ENCODE results near the gene ANKDD1A. TPM values are rescaled to one million over a fixed set of nuclear protein-coding genes. Genes with fewer than 3 reads are reported as not detected.
A peak's percentile ranks its signal among the peaks of the same experiment; 100 is the strongest.

The ANKDD1A gene
- total RNA-seq, 1 donor from 2014 or later = 17.7 TPM

- Histone ChIP-seq H3K4me3 (no peak overlapping the region), H3K27ac (no peak overlapping the region), H3K36me3 (no peaks in the 10 kb centered on the region), H3K9me3 (no peaks in the 10 kb centered on the region), H3K4me1 (peaks cover 24% of the 10 kb centered on the region), H3K27me3 (no peaks in the 10 kb centered on the region)
- intact Hi-C loops (cut with DNase I) = no loop called here
- TF ChIP-seq POLR2AphosphoS5 (IDR thresholded peaks at IDR 0.05; ENCODE audit: insufficient read depth in 1 of 2, low read depth in 1 of 2) = no peak
- no peak for TF ChIP-seq POLR2A (IDR thresholded peaks at IDR 0.05)
- TF ChIP-seq CTCF (IDR thresholded peaks at IDR 0.05) = no peak
- DNase-seq (ENCODE audit: extremely low spot score in 2 of 2) = no peak
These were observed 27.0 kb upstream of the ANKDD1A start for GRCh38 chr15:64884679-64885078.

GRCh38 chr15:64888336-64888735, 23.4 kb upstream of the ANKDD1A start:
- H3K4me1 ChIP-seq = peaks cover 22% of the 10 kb centered on the region
- H3K27ac ChIP-seq = no peak overlapping the region
- intact Hi-C loops (cut with DNase I) = no loop called here
- DNase-seq (ENCODE audit: extremely low spot score in 2 of 2) = no peak
- H3K4me3 ChIP-seq = no peak overlapping the region
- H3K27me3 ChIP-seq = no peaks in the 10 kb centered on the region
- H3K36me3 ChIP-seq = no peaks in the 10 kb centered on the region
- TF ChIP-seq POLR2A (IDR thresholded peaks at IDR 0.05) (no peak), CTCF (IDR thresholded peaks at IDR 0.05) (no peak), POLR2AphosphoS5 (IDR thresholded peaks at IDR 0.05; ENCODE audit: insufficient read depth in 1 of 2, low read depth in 1 of 2) (no peak)
- H3K9me3 ChIP-seq = no peaks in the 10 kb centered on the region

- H3K36me3 ChIP-seq = no peaks in the 10 kb centered on the region
- TF ChIP-seq POLR2AphosphoS5 (IDR thresholded peaks at IDR 0.05; ENCODE audit: insufficient read depth in 1 of 2, low read depth in 1 of 2) (no peak), CTCF (IDR thresholded peaks at IDR 0.05) (no peak), POLR2A (IDR thresholded peaks at IDR 0.05) (no peak)
- H3K27me3 ChIP-seq = no peaks in the 10 kb centered on the region
- no peak for DNase-seq (ENCODE audit: extremely low spot score in 2 of 2)
- peaks cover 39% of the 10 kb centered on the region for H3K4me1 ChIP-seq
- H3K9me3 ChIP-seq = no peaks in the 10 kb centered on the region
- H3K4me3 ChIP-seq = no peak overlapping the region
- H3K27ac ChIP-seq = no peak overlapping the region
- intact Hi-C loops (cut with DNase I) = no loop called here
These were observed 20.1 kb upstream of the ANKDD1A start for GRCh38 chr15:64891561-64891960.

- Histone ChIP-seq H3K9me3 (no peaks in the 10 kb centered on the region), H3K27me3 (no peaks in the 10 kb centered on the region), H3K4me3 (peak overlapping the region in 1 of 2 donors; percentile 33), H3K27ac (peak overlapping the region; percentile 88), H3K4me1 (peaks cover 49% of the 10 kb centered on the region), H3K36me3 (no peaks in the 10 kb centered on the region)
- intact Hi-C loops (cut with DNase I) = no loop called here
- TF ChIP-seq CTCF (IDR thresholded peaks at IDR 0.05) (no peak), POLR2AphosphoS5 (IDR thresholded peaks at IDR 0.05; ENCODE audit: insufficient read depth in 1 of 2, low read depth in 1 of 2) (no peak), POLR2A (IDR thresholded peaks at IDR 0.05) (no peak)
- no peak for DNase-seq (ENCODE audit: extremely low spot score in 2 of 2)
These were observed 18.8 kb upstream of the ANKDD1A start for GRCh38 chr15:64892847-64893403.

GRCh38 chr15:64893481-64894394, 18.0 kb upstream of the ANKDD1A start:
- H3K4me1 ChIP-seq = peaks cover 50% of the 10 kb centered on the region
- no peaks in the 10 kb centered on the region for H3K36me3 ChIP-seq
- no peaks in the 10 kb centered on the region for H3K27me3 ChIP-seq
- intact Hi-C loops (cut with DNase I) = no loop called here
- H3K4me3 ChIP-seq = peak overlapping the region; percentile 33 to 40
- peak in 1 of 2 donors; percentile 99 for DNase-seq (ENCODE audit: extremely low spot score in 2 of 2)
- H3K27ac ChIP-seq = peak overlapping the region; percentile 88
- H3K9me3 ChIP-seq = no peaks in the 10 kb centered on the region
- TF ChIP-seq POLR2AphosphoS5 (IDR thresholded peaks at IDR 0.05; ENCODE audit: insufficient read depth in 1 of 2, low read depth in 1 of 2) (peak; percentile 91 to 93), POLR2A (IDR thresholded peaks at IDR 0.05) (peak in 1 of 2 donors; percentile 46), CTCF (IDR thresholded peaks at IDR 0.05) (no peak)

Measured in vagina (tissue), 2 donors.